Body of pancreas (tissue), 4 donors: ENCODE data around the gene RXRA. TPM values are rescaled to one million over a fixed set of nuclear protein-coding genes. Genes with fewer than 3 reads are reported as not detected.

Experiments
- ATAC-seq: fragments of 150-250 bp; one replicate; pipeline ENCODE4 v1.9.1; 2016
- DNase-seq, 4 donors: peaks; one replicate each; pipeline ENCODE4 v3.0.0-alpha.2; 2019
- H3K27ac ChIP-seq, 4 donors: fragments of 200-600 bp; sonication (generic); 1 replicate in 3 of 4; 2 replicates in 1 of 4; pipeline versions ENCODE4 v1.5.1 to v1.6.1; 2016 to 2019; ENCODE audit warnings: mild to moderate bottlenecking in 1 of 4, mixed read lengths in 1 of 4, moderate library complexity in 1 of 4
- H3K27me3 ChIP-seq, 2 donors: fragments of 200-600 bp; sonication (generic); one replicate each; pipeline ENCODE4 v1.6.0; 2016; ENCODE audit warnings: mild to moderate bottlenecking in 1 of 2
- H3K36me3 ChIP-seq, 2 donors: fragments of 200-600 bp; sonication (generic); replicated peaks in 1 of 2; 2 replicates each; pipeline ENCODE4 v1.5.1; 2016; ENCODE audit warnings: low read depth in 2 of 2; ENCODE audit not compliant: insufficient read depth in 1 of 2
- H3K4me1 ChIP-seq: fragments of 200-600 bp; sonication (generic); one replicate; pipeline ENCODE4 v1.6.0; 2016
- H3K4me3 ChIP-seq, 2 donors: fragments of 200-600 bp; sonication (generic); 1 replicate in 1 of 2; 2 replicates in 1 of 2; pipeline ENCODE4 v1.5.1; 2016 to 2019
- H3K9me3 ChIP-seq, 3 donors: fragments of 200-600 bp; sonication (generic); 1 replicate in 2 of 3; 2 replicates in 1 of 3; pipeline ENCODE4 v1.5.1; 2016
- POLR2A ChIP-seq, 3 donors: fragments of 450-650 bp; IDR thresholded peaks; one replicate each; pipeline ENCODE4 v1.6.1; 2016; ENCODE audit warnings: antibody characterized with exemption in 3 of 3, mild to moderate bottlenecking in 2 of 3
- WGBS, 2 donors: methylation state at CpG; one replicate each; pipeline ENCODE4 v1.1.5; 2017; 5-methylcytosine and 5-hydroxymethylcytosine counted together
- intact Hi-C: fragments of 100-400 bp; cut with DNase I; formaldehyde crosslinking; loops from one replicate; pipeline ENCODE4 v1.15.1; 2023
- total RNA-seq, 2 donors: library from RNA; depleted of rRNA; stranded (reverse); fragments of >200 nt; gene quantifications; one replicate each; pipeline ENCODE4 v1.1.0, GENCODE V29; 2016
- TF ChIP-seq, protein P1 (sequence below), 7 experiments: fragments of 450-650 bp in 4 of 7; fragments of 200-600 bp in 3 of 7; sonication (generic) in 3 of 7; IDR thresholded peaks; one replicate each; pipeline ENCODE4 v1.5.1; 2016 to 2019; ENCODE audit warnings: antibody characterized with exemption in 7 of 7

The RXRA gene
- total RNA-seq, 2 donors from 2014 or later: 31.4 to 41.9 TPM

DNA sequence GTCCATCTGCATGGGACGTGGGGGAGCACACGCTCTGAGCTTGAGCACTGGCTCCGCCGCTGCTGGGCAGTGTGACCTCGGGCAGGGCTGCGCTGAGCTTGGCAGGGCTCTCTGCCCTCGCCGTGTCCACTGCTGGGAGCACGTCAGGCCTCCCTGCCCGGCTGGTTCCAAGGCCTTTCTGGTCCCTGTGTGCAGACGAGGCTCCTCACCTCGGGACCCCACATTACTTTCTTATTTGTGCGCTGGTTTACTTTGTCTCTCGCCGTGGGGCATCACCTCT, 43.9 kb downstream of the RXRA start:
- no peak overlapping the region for H3K27ac ChIP-seq

DNA sequence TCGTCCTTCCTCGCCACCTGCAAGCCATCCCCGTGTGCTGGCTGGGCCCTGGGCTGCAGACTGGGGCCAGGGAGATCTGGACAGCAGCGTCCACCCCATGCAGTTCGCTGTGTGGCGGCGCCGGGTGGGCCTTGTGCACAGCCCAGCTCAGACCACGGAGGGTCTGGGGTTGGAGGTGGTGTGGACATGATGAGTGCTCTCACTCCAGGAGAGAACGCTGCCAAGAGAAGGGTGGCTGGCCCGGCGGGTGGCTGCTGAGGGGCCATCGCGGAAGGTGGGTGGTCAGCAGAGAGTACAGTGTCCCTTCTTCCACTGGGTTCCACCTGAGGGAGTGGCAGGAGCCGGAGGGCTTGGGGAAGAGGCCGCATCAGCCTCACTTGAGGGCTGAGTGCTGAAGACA, 44.4 kb downstream of the RXRA start:
- no peak for DNase-seq
- Histone ChIP-seq H3K9me3 (no peaks in the 10 kb centered on the region), H3K27me3 (no peaks in the 10 kb centered on the region), H3K4me1 (peaks cover 68% of the 10 kb centered on the region), H3K4me3 (no peak overlapping the region), H3K36me3 (no peaks in the 10 kb centered on the region), H3K27ac (no peak overlapping the region)
- intact Hi-C loops: no loop called here
- WGBS, 2 donors: 89 to 94% methylated on average over 14 to 16 of the region's 16 CpGs
- no peak for ATAC-seq
- TF ChIP-seq POLR2A (IDR thresholded peaks at IDR 0.05): no peak
- TF ChIP-seq, protein P1, sequence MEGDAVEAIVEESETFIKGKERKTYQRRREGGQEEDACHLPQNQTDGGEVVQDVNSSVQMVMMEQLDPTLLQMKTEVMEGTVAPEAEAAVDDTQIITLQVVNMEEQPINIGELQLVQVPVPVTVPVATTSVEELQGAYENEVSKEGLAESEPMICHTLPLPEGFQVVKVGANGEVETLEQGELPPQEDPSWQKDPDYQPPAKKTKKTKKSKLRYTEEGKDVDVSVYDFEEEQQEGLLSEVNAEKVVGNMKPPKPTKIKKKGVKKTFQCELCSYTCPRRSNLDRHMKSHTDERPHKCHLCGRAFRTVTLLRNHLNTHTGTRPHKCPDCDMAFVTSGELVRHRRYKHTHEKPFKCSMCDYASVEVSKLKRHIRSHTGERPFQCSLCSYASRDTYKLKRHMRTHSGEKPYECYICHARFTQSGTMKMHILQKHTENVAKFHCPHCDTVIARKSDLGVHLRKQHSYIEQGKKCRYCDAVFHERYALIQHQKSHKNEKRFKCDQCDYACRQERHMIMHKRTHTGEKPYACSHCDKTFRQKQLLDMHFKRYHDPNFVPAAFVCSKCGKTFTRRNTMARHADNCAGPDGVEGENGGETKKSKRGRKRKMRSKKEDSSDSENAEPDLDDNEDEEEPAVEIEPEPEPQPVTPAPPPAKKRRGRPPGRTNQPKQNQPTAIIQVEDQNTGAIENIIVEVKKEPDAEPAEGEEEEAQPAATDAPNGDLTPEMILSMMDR (IDR thresholded peaks at IDR 0.05): no peak

More for the DNA sequence above, 43.9 kb downstream of the RXRA start:
- H3K27me3 ChIP-seq: no peaks in the 10 kb centered on the region
- no peak overlapping the region for H3K4me3 ChIP-seq
- DNase-seq (no peak), ATAC-seq (no peak)
- TF ChIP-seq, protein P1 (IDR thresholded peaks at IDR 0.05): no peak
- no peak for TF ChIP-seq POLR2A (IDR thresholded peaks at IDR 0.05)
- H3K9me3 ChIP-seq: no peaks in the 10 kb centered on the region
- intact Hi-C loops: no loop called here
- peaks cover 68% of the 10 kb centered on the region for H3K4me1 ChIP-seq
- WGBS, 2 donors: 78 to 83% methylated on average over 6 to 14 of the region's 15 CpGs
- no peaks in the 10 kb centered on the region for H3K36me3 ChIP-seq

DNA sequence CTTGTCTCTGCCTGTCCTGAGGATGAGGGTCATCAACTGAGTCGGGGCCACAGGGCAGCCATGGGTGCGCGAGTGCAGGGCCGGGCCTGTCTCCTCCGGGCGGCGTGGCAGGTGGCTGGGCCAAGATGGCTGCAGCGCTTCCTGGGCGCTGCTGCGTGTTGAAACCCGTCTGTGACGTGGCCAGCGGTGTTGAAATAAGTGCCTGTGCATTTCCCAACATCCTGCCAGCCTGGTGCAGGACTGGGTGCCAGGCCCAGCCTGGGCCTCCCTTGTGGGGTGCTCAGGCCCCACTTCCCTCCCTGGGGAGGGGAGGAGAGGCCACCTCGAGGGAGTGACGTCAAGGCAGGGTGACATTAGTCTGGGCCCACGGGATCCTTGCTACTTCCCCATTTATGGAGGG, 45.5 kb downstream of the RXRA start:
- 67 to 91% methylated on average over 15 to 16 of the region's 16 CpGs for WGBS, 2 donors
- peak overlapping the region in 2 of 4 donors; percentile 48 to 76 for H3K27ac ChIP-seq
- TF ChIP-seq, protein P1 (IDR thresholded peaks at IDR 0.05): no peak
- no peak for TF ChIP-seq POLR2A (IDR thresholded peaks at IDR 0.05)
- H3K27me3 ChIP-seq: no peaks in the 10 kb centered on the region
- H3K4me1 ChIP-seq: peaks cover 66% of the 10 kb centered on the region
- intact Hi-C loops: no loop called here
- H3K4me3 ChIP-seq: no peak overlapping the region
- H3K36me3 ChIP-seq: no peaks in the 10 kb centered on the region
- DNase-seq (peak in 3 of 4 donors; percentile 38 to 79 (median 48)), ATAC-seq (no peak)
- no peaks in the 10 kb centered on the region for H3K9me3 ChIP-seq

DNA sequence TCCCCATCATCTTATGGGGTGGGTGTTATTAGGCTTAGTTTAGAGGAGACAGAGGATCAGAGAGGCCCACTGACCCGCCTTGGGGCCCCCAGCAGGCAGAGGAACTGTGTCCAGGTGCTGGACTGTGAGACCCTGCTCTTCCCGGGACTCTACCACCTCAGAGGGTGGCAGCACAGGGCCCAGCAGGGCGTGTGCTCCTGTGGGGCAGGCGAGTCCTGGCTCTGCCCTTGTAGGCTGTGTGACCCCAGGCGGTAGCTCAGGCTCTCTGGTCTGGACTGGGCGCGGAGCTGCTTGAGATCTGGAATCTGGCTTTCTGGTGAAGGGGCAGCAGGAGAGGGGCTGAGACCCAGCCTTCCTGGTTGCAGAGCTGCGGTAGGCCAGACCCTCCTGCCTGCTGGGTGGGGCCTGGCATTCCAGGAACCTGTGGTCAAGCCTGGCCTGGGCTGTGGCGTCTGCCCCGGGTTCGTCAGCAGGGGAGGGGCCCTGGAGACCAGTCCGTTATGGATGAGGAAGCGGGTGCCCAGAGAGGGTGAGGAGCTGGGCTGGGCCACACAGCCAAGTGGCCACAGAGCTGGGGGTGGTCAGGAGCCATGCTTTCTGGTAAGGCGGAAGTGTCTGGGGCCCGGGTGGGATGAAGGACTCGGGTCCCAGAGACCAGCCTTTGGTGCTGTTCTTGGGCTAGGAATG, 46.5 kb downstream of the RXRA start:
- Histone ChIP-seq H3K27me3 (no peaks in the 10 kb centered on the region), H3K36me3 (no peaks in the 10 kb centered on the region), H3K4me3 (no peak overlapping the region), H3K27ac (peak overlapping the region in 2 of 4 donors; percentile 48 to 76), H3K9me3 (no peaks in the 10 kb centered on the region), H3K4me1 (peaks cover 66% of the 10 kb centered on the region)
- WGBS, 2 donors: 80 to 100% methylated on average over 4 to 13 of the region's 16 CpGs
- ATAC-seq (no peak), DNase-seq (peak in 1 of 4 donors; percentile 73)
- intact Hi-C loops: no loop called here
- TF ChIP-seq POLR2A (IDR thresholded peaks at IDR 0.05): peak in 1 of 3 donors; percentile 6
- TF ChIP-seq, protein P1 (IDR thresholded peaks at IDR 0.05): no peak

DNA sequence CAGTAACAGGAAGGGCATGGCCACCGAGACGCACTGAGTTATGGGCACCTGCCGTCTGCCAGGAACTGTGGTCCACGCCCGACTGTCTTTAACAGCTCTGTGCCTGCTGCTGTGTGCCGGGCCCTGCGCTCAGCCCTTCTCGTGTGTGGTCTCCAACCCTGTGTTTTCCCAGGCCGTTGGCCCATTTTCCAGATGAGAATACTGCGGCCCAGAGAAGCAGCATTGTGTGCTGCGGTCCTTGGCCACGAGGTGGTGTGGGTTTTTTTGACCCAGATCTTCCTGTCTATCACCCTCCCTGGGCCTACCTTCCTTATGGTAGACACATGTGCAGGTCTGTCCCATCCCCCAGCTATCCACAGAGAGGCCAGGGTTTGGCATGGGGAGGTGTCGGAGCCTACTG, 47.0 kb downstream of the RXRA start:
- no peak for ATAC-seq
- H3K4me3 ChIP-seq: no peak overlapping the region
- no peak for DNase-seq
- intact Hi-C loops: no loop called here
- H3K27me3 ChIP-seq: no peaks in the 10 kb centered on the region
- H3K36me3 ChIP-seq: no peaks in the 10 kb centered on the region
- TF ChIP-seq, protein P1 (IDR thresholded peaks at IDR 0.05): no peak
- TF ChIP-seq POLR2A (IDR thresholded peaks at IDR 0.05): no peak
- WGBS, 2 donors: 78 to 86% methylated on average over 13 of the region's 13 CpGs
- no peaks in the 10 kb centered on the region for H3K9me3 ChIP-seq
- H3K27ac ChIP-seq: peak overlapping the region in 2 of 4 donors; percentile 48 to 89
- H3K4me1 ChIP-seq: peaks cover 66% of the 10 kb centered on the region
